COLO668 (cell line): ENCODE measurements around the gene LFNG.

Experiments used
- DNase-seq: peaks from one replicate; lab custom pipeline; 2025; ENCODE audit not compliant: unreplicated experiment; lab: John Stamatoyannopoulos, UW

Gene LFNG

DNA sequence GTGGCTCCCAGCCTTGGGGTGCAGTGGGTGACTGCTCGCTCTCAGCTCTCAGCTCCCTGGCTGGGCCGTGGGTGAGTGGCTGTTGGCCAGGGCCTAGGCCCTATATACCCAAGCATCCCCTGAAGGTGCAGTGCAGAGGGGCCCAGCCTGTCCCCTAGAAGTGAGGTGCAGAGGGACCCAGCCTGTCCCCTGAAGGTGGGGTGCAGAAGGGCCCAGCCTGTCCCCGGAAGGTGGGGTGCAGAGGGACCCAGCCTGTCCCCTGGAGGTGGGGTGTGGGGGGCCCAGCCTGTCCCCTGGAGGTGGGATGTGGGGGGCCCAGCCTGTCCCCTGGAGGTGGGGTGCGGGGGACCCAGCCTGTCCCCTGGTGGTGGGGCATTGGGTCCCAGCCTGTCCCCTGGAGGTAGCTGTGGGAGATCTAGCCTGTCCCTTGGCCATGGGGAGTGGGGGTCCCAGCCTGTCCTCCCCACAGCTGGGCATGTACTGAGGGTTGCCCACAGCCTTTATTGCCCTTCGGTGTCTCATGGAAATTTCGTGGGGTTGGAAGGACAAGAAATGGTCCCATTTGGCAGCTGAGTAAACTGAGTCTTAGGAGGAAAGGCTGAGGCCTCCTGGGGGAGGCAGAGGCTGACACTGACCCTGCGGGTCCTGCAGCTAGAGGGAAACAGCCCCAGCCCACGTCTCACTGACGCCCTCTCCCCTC is 17.5 kb upstream of the LFNG start:
- no peak for DNase-seq

DNA sequence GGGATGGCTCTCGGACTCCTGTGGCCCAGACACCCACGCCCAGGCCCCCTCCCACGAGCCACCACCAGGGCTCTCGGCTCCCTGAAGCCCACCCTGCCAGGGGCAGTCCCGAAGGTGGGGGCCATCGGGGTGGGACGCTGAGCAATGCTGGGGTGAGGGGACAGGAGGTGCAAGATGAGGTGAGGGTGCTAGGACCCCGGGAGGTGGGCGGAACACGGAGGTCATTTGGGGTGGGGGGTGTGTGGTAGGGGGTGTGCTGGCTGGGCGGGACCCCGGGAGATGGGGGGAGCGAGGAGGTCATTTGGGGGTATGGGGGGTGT is 17.0 kb upstream of the LFNG start:
- no peak for DNase-seq

DNA sequence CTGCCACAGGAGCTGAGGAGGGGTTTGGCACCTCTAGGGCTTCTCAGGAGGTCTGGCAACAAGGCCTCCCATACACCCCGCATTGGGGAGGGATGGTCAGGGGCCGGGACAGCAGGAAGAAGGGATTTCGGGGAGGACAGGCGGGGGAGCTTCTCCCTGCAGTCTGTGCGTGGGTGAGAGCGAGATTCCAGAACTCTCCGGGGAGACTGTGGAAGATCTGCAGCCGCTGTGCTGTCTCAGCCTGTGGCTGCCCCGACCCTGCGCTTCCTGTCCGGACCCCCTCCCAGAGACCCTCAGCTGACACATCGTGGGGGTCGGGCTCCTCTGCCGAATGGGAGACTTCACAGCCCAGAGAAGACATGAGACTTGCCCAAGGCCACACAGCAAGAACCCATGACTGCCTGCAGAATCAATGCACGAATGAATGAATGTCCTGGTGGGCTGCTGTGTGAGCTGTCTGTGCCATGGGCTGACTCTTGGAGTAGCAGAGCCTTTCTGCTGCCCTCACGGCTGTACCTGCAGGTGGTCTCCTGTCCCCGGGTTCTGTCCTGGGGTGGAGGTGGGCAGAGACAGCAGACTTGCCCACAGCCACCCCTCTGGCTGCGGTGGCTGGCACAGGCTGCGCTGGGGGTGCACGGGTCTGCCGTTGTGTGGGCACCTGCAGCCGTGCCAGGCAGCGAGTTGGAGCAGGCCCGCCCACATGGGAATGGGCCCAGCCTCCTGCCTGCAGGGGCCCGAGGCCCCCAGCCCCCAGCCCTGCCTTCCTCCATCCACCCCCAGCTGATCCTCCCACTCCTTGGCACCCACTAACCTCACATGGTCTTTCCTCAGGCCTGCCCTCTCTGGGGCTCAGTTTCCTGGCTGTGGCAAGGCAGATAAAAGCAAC is 16.3 kb upstream of the LFNG start:
- no peak for DNase-seq

DNA sequence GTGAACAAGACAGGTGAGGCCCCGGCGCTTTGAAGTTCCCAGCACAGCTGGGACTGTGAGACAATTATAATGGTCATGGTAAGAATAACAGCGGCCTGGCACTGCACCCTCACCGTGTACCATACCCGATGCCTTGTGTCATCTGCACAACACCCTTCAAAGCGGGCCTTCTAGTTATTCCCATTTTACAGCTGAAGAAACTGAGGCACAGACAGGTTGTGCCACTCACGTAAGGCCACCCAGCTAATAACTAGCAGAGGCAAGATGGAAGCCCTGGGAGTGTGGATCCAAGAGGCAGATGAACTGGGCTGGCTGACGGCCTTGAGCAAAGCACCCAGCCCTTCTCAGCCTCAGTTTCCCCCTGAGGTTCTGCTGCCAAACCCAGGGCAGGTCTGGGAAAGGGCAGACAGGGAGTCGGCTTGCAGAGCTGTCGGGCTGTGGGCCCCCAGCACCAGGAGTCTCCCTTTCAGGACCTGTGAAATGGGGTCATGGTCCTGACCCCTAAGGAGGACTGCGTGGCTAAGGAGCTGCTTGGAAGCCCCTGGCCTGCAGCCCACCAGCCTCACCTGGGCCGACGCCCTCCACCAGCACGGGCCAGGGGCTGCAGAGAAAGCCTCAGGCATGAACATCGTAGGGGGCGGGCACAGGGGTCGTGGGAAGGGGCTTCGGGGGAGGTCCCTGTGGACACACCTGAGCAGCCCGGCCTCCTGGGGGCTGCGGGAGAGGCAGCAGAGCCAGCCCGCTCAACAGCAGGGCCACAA is 15.3 kb upstream of the LFNG start:
- peak; percentile 34 for DNase-seq

DNA sequence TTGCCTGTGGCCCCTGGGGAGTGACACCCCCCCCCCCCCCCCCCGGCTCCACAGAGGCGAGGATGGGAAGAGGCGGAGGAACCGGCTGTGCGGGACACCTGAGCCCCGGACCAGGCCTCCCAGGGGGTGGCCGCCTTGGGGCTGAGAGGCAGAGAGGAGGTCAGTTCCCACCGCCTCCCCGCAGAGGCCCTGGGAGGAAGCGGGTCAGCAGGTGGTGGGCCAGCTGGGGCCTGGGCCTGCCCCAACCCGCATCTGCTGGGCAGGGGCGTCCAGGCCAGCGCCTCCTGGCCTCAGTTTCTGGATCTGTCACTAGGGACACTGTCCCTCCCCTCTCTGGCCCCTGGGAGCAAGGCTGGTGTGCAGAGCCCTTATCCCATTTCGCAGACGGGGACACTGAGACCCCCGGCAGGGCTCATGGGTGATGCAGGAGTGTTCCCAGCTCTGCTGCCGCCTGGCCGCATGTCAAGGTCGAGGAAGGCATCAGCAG is 14.6 kb upstream of the LFNG start:
- peak; percentile 20 for DNase-seq

DNA sequence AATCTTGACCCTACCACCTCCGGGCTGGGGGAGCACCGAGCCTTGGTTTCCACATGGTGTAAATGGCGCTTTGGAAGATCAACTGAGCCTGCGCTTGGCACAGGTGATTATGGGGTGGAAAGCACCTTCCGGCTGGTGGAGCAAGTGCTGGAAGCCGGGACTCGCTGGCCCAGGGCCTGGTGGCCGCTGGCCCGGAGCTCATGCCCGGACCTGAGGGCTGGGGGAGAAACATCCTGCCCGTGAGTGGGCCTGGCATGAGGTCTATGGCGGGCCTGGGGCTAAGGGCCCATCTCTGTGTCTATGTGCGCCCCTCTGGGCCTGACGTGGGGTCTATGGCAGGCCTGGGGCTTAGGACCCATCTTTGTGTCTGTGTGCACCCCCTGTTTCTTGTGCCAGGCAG is 14.2 kb upstream of the LFNG start:
- DNase-seq: no peak

DNA sequence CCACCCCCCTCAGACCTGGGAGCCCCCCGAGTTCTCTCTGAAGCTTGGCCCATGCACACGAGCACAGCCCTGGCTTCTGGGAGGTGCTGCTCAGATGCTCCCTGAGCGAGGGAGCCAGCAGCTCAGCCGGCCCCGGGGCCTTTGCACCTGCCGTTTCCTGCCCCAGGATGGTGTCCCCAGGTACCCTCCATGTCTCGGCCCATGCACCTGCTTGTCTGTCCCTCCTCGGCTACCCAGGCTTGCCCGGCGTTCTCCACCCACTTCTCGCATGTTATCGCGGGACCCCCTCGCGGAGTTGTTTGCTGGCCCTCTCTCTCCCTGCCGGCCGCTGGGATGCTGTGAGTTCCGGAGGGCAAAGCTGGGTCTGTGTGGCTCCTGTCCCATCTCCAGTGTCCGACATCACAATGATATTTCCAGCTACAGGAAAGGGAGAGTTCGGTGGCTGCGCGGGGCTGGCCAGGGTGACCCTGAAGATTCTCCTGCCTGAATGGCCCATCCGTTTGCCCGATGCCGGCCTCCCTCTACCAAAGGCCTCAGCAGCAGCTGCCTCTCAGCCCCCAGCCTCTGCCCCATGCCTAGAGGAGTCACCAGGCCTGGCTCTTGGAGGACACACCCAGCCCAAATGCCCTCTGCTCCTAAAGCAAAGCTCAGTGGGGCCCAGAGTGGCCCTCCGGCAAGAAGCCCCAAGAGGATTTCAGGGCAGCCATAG is 12.2 kb upstream of the LFNG start:
- DNase-seq: no peak

DNA sequence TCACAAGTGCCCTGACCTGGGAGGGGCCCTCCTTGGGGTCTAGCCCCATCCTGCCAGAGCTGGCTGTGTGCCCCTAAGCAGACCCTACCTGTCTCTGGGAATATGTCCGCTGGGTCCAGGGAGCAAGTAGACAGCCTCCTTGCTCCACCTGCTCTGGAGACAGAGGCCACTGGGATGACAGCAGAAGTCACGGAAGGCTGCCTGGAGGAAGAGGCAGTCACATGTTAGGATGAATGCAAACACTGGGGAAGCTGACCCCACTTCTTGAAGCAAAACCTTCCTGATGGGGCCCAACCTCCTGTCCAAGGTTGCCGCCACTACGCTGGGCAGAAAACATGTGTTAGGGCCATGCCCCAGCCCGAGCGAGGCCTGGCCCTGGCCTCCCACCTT is 11.7 kb upstream of the LFNG start:
- DNase-seq: no peak

DNA sequence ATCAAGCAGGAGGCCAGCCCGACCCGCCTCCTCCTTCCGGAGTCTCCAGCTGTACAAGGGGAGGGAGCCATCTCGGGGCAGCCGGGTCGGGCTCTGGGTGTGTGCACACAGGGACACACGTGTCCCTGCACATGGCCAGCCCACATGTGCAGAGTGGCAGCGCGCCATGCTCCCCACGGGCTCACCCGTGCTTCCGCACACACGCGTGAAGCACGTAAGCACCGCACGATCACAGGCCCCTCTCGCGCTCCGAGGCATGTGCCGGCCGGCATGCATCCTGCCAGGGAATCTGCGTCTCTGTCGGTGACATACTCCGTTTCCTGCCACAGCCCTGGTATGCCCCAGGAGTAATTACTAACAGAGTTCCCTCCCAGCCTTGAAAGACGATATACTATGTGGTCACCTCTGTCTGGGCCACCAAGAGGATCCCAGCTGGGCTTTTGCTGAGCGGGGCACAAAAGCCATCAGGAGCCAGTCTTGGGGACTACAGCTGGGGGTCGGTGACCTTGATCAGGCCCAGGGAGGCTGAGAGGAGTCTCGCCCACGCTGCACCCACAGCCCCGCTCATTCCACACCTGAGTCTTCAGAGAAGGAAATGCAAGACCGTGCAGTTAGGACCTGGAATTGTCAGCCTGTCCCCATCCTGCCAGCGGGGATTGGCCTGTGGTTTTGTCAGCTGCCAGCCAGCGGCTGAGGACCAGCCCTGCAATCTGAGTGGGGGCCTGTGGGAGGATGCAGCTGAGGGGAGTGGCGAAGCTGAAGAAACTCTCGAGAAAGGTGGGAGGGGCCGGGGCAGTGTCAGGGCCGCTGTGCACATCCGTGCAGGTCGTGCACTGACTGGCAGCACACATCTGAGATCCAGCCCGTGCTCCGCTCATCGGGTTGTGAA is 11.0 kb upstream of the LFNG start:
- peak; percentile 90 for DNase-seq

DNA sequence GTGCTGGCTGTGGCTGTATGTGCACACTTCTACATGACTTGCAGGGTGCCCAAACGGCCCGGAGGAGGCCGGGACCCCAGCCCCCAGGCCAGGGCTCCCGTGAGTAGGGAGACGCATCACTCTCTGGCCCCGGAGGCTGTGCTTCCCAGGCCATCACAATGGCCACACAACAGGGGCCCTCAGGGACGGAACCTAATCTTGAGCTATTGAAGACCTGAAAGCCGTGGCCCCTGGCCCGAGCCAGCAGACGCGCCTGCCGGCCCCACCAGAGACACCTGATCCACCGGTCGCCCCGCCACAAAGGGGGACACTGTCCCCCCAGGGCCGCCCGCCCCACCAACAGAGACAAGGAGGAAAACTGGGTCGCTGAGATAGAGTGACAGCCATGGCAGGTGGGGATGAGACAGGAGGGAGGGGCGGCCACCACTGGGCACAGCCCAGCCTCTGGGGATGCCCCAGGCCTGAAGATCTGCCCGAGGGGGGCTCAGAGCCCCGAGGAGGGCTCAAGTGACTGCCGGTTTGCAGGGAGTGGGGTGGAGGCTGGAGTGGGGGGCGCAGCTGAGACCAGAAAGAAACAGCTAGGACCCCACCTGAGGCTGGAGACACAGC is 10.2 kb upstream of the LFNG start:
- no peak for DNase-seq

DNA sequence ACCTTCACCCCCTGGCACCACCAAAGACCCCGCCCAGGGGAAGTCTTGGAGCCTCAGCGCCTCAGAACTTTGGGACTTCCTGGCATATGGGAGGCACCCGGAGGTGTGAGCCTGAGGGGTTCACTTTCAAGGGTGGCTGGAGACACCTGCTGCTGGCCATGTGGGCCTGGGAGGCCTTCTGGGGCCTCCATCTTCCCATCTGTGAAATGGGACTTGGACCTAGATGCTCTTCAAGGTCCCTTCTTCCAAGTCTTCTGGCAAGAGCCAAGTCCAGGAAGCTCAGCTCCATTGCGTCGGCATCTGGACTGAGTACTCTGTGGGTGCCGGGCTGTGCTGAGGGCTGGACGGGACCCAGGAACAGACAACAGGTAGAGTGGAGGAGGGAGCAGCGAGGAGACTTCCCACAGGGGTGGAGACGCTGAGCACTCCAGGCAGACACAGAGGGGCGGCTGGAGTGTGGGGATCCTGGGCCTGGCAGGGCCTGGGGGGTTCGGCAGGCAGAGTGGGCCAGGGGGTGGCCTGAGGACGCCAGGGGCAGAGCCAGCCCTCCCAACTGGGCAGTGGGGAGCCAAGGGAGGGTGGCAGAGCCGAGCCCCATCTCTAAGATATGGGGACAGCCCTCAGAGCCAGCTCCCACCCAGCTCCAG is 9.3 kb upstream of the LFNG start:
- no peak for DNase-seq

DNA sequence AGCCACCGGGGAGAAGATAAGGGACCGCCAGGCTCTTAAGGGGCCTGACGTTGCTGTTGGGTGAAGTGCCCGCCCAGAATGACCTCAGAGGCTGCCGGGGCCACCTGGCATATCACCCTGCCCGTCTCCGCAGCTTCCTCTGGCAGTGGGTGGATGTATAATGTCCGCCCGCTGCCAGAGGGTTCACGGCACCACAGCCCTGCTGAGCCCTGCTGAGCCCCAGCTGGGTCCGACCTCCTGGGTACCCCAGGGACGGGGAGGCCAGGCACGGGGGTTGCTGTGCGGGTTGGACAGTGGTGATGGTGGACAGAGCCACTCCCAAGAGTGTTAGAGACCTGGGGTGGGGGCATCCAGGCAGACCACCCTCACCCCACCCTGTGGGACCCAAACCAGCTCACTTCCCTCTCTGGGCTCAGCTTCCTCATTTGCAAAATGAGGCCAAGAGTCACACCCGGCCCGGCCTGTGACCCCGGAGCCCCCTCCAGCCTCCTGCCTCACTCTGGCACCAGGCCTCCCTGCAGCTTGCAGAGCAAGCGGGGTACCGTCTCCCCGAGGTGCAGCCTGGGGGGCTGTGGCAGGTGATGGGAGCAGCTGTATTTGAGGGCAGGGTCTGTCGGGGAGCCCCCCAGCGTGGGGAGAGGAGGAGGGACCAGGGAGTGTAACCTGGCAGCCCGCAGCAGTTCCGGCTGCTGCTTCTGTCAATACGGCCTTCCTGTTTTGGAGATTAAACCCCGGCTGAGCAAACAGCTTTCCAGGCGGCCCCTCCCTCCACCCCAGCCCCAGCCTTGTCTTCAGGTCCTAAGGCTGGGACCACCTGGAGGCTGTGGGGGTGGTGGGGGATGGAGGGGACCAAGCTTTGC is 8.4 kb upstream of the LFNG start:
- peak; percentile 91 for DNase-seq

DNA sequence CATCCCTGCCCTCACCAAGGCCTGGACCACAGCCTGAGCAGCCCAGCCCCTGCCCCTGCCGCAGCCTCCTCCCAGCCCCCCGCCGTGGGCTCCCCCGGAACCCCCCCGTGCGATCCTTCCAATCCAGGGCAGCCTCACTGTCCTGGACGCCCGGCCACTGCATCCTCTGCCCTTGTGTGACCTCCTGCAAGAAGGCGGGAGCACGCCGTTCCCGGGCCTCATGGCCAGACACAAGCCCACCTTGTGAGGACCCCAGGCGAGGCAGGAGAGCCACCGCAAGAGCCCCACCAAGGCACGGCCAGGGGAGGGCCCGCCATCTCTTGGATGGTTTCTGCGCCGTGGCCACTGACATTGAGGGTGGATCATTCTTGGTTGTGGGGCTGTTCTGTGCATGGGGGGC is 7.8 kb upstream of the LFNG start:
- DNase-seq: no peak

DNA sequence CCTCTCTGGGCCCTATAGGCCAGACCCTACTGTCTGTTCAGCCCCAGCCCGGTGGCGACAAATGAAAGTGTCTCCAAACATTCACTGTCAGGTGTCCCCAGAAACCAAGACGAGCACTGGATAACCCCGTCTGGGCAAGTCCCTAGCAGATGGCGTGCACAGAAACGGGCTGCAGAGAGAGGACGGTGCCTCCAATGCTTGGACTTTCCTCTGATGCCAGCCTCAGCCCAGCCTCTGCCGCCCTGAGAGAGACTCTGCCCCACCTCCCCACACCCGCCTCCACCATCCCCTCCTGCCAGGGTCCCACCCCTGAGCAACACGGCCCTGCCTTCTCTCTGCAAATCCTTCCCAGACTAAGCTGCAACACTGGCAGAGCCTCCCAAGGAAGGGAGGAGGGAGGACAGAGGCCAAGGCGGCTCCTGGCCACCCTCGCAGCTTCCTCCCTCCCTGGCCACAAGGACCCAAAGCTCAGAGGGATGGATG is 7.4 kb upstream of the LFNG start:
- no peak for DNase-seq

DNA sequence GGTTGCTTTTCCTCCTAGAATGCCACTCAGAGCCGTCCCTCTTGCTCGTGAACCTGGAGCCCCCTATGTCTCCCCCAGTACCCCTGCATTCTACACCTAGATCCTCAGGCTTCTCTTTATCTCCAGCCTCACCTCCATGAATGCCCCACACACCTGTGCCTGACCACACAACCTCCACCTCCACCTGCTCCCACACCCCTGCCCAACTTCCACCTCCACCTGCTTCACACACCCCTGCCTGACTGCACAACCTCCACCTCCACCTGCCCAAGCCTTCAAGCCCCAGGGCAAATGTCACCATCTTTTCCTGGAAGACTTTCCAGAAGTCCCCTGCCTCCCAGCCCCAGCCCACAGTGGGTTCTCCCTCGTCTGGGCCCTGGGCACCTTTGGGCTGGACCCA is 6.9 kb upstream of the LFNG start:
- peak; percentile 86 for DNase-seq

DNA sequence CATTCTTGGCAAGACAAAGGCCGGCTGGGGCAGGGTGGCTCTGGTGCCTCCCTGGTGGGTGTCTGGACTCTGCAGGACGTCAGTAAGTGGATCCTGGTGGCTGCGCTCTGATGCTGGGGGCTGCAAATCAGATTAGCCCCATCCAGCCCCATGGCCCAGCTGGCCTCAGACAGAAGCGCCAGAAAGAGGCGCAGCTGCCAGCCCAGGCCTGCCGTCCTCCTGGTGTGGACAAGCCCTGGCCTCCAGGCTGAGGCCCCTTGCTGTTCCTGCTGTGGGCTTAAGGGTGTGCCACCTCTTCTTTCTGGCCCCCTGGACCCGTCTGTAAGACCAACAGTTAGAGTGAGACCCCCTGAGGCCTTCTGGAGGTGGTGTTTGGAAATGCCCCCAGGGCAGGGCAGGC is 5.9 kb upstream of the LFNG start:
- no peak for DNase-seq

DNA sequence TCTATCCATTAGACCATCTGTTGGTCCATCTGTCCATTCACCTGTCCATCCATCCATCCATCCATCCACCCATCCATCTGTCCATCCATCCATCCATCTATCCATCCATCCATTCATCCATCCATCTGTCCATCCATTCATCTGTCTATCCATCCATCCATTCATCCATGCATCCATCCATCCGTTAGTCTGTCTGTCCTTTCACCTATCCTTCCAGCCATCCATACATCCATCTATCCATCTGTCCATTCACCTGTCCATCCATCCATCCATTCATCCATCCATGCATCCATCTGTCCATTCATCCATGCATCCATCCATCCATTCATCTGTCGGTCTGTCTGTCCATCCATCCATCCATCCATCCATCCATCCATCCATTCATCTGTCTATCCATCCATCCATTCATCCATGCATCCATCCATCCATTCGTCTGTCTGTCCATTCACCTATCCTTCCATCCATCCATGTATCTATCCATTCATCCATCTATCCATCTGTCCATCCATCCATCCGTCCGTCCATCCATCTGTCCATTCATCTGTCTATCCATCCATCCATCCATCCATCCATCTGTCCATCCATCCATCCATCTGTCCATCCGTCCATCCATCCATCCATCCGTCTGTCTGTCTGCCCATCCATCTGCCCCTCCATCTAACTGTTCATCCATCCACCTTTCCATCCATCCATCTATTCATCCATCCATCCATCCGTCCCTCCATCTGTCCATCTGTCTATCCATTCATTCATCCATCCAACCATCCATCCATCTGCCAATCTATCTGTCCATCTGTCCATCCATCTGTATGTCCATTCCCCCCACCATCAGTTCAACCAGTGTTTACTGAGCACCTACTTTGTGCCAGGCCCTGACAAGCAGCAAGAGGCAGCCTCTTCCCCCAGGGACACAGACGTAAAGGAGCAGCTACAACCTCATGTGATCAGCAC is 4.8 kb upstream of the LFNG start:
- DNase-seq: no peak
